Epidermal melanocyte (primary cell): ENCODE data around the gene FBLN2.

ENCODE experiments used
- DNase-seq: peaks from one replicate; pipeline ENCODE4 v3.0.0; 2011; ENCODE audit warnings: low spot score; ENCODE audit not compliant: insufficient read length

Gene FBLN2

GRCh38 chr3:13683288-13683687 is 134.4 kb downstream of the FBLN2 start:
- DNase-seq: no peak

- no peak for DNase-seq
Observed at GRCh38 chr3:13683772-13684171, 134.8 kb downstream of the FBLN2 start.

- DNase-seq: no peak
Observed at GRCh38 chr3:13684350-13684749, 135.4 kb downstream of the FBLN2 start.

GRCh38 chr3:13684854-13685253 is 135.9 kb downstream of the FBLN2 start:
- DNase-seq: no peak

GRCh38 chr3:13685721-13686120 is 136.8 kb downstream of the FBLN2 start:
- no peak for DNase-seq

- DNase-seq: no peak
Observed at GRCh38 chr3:13686367-13687160, 137.6 kb downstream of the FBLN2 start.

- no peak for DNase-seq
Observed at GRCh38 chr3:13687517-13687943, 138.6 kb downstream of the FBLN2 start.
